ACHN (cell line): Measurements from ENCODE around the gene SUPT4H1.

Source experiments
- DNase-seq: peaks from one replicate; pipeline ENCODE4 v3.0.0-alpha.2; 2015
- in situ Hi-C: cut with HindIII; loops from 2 replicates; pipeline ENCODE4 v1.10.0; 2017; ENCODE audit warnings: low sequenced_read_pairs, low pct_ligation_motif_present, low pct_unique_long_range_greater_than_20kb

The SUPT4H1 gene

GRCh38 chr17:58334661-58335060 is 17.3 kb downstream of the SUPT4H1 start:
- no peak for DNase-seq
- in situ Hi-C loops = no loop called here

GRCh38 chr17:58334256-58334655 is 17.7 kb downstream of the SUPT4H1 start:
- in situ Hi-C loops = no loop called here
- DNase-seq = no peak

GRCh38 chr17:58333736-58334207 is 18.2 kb downstream of the SUPT4H1 start:
- in situ Hi-C loops = no loop called here
- no peak for DNase-seq

DNA sequence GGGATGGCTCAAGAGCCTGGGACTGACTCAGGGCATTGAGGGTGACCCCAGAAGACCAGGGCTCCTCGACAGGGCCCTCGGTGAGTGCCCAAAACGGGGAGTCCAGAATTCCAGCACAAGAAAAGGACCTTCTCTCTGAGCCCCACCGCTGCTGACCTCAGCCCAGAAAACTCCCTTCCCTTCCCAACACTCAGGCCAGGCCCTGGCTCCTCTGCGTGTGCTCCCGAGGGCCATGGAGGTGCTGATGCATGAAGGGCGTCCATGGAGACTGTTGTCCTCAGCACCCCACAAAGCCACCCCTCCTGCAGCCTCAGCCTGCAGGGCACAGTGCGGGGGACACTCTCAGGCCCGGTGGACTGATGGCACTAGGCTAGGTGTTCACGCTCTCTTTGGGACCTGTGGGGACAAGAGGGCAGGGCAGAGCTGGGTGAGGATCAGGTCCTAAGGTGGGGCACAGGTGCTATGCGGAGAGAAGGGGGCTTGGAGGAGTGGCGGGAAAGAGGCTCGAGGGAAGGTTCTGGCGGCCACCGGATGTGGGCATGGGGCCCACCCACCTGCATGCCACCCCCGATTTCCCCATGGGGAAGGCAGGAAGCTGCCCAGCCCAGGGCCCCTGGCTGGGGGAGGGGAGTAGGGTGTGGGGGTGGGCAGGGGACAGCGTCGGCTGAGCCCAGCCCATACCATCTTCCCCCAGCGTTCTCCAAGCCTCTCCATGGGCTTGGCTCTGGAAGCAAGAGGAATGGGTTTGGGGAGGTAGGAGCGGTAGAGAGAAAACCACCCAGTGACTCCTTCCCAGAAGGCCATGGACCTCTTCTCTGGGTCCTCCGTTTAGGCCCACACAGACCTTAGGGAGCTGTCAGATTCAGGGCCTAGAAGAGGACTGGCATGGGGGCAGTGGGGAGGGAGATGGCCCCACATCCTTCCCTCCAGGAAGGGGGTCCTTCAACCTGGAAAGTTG is 18.9 kb downstream of the SUPT4H1 start:
- in situ Hi-C loops = no loop called here
- DNase-seq = no peak

GRCh38 chr17:58331815-58332777 is 19.9 kb downstream of the SUPT4H1 start:
- in situ Hi-C loops = no loop called here
- DNase-seq = no peak

DNA sequence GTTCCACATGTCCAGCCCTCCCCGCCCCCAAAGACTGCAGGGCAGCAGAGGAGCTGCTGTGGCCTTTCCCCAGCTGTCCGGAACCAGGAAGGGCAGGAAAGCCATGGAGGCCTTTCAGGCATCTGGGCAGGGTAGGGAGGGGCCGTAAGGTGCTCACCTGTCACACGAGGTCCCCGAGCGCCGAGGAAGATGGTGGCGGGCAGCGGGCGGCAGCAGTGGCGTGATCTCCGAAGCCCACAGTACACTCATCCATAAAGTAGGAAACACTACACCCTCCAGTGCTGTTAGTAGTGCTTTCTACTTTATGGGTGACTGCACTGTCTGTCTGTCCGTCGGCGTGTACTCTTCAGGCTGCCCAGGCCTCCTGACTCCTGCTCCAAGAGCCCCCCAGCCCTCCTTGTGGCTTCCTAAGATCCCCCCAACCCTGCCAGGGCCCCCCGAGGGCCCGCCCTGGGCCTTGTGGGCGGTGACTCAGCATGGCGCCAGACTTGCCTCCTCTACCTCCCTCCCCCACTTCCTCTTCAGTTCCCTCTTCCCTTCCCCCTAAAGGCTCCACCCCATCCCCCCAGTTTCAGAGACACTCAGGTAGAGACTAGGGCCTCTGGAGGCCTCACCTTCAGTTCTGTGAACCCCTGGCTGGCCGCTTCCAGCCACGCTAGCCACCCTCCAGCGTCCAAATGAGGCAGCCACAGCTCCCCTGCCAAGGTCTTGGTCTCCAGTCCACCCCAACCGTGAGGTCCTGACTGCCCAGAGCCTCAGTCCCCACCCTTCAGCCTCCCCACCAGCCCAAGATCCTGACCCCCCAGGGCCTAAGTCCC is 20.8 kb downstream of the SUPT4H1 start:
- in situ Hi-C loops = no loop called here
- DNase-seq = no peak

GRCh38 chr17:58330538-58330996 is 21.4 kb downstream of the SUPT4H1 start:
- in situ Hi-C loops = no loop called here
- no peak for DNase-seq

DNA sequence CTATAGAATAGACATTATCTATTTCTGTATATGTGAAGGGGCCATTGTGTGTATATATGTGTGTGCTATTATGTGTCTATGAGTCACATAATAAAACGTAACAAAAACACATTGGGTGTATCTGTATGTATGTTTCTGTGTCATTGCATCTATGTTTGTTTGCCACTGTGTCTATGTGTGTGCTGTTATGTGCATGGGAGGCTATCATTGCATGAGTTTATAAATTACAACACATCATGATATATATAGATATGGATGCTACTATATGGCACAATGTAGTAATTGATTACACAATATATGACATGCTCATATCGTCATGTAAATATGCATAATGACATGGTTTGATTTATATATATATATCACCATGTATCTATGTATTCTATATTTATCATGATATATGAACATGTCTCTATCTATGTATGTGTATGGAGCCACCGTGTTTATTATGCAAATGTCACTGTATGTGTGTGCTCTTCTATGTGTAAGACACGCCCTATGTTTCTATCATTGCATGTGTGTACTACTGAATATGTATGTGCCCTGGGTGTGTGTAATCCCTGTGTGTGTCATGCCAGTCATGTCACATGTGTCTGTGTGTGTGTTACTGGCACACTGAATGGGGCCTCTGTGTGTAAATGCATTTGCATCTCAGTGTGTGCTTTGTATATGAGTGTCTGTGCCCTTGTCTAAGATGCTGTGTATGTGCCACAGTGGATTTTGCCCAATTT is 22.0 kb downstream of the SUPT4H1 start:
- no peak for DNase-seq
- in situ Hi-C loops = no loop called here

DNA sequence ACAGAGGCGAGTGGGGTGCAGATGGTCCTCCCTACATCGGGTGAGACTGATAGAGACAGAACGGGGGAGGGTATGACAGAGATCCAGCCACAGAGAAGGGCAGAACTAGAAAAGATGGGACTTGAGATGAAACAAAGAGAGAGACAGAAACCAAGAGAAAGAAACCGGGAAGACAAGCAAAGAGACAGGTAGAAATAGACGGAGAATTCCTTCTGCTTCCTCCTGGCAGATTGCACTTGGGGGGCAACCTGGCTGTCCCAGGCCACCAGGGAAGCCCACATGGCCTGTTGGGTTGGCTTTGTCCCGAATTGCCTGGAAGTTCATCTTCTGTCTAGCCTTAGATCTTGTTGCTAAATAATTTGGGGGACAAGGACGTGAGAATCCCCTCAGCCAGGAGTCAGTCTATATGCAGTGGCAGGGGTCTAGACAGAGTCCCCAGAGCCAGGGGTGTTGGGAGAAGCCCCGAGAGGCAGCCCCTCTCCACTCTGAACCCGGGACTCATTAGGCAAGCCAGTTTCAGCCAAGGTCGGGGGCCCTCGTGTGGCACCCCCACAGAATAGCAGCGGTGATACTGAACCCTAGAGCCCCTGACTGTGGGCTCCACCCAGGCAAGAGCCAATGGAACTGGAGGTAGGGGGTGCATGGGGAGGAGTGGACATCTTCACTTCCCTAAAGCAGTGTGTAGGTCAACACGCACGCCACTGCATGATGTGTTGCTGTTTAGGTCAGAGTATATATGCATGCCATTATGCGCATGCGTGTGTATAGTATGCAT is 22.8 kb downstream of the SUPT4H1 start:
- in situ Hi-C loops = no loop called here
- no peak for DNase-seq

GRCh38 chr17:58328195-58329034 is 23.6 kb downstream of the SUPT4H1 start, which contains the start of gene TSPOAP1:
TSPOAP1 (minus strand) TSS chr17:58328795; CDS start chr17:58327920, 875 bp downstream.
- in situ Hi-C loops = no loop called here
- DNase-seq = no peak

DNA sequence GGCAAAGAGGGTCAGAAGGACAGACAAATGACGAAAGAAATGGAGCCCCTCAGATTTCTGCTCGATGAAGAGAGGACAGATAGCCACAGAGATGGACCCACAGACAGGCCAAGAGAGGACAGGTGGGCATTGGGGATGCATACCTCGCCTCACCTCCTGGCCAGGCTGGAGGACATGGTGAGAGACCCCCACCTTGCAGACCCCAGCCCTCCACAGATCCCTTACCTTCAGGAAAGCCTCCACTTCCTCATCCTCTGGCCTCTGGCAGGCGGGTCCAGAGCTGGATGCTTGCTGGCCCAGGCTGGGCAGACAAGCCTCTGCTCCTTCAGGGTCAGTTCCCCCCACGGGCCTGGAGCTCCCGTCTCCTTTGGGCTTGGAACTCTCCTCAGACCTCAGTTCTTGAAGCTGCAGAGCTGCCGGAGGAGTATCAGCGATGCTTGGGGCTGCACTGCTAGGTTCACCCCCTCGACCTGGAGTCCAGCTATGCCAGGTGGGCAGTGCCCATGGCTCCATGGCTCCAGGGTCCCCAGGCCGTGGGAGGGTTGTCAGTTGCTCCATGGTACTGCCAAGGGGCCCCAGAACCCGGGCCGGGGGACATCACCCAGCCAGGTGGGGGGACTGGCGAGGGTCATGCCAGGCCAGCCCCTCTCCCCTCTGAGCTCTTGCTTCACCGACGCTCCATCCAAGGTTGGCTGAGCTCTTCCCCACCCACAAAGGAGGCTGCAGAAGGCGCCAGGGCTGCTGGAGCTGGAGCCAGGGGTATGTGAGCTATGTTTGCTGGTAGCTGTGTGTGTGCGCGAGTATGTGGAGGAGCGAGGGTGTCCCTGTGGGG is 24.4 kb downstream of the SUPT4H1 start:
- in situ Hi-C loops = no loop called here
- DNase-seq = no peak

GRCh38 chr17:58326609-58327362 is 25.2 kb downstream of the SUPT4H1 start:
- DNase-seq = no peak
- in situ Hi-C loops = no loop called here

- no peak for DNase-seq
- in situ Hi-C loops = no loop called here
Measured at GRCh38 chr17:58325976-58326468, 26.0 kb downstream of the SUPT4H1 start.

DNA sequence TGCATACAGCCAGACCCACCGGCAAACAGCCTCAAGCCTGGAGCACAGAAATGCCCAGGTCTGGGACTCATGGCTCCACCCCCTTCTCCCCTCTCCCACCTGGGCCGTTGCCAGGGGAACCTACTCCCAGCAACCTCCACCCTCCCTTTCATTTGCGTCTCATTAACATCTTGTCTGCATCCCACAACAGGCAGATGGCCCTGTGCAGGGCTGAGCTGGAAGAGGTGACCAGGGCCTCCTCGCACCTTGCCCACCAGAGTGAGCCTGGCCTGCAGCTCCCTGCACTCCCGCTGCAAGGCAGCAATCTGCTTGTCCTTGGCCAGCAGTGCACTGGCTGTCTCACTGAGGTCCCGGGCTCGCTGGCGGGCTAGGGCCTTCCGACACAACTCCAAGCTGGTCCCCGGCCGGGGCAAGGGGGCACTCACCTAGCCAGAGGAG is 26.7 kb downstream of the SUPT4H1 start:
- in situ Hi-C loops = no loop called here
- no peak for DNase-seq
